Measurements from ENCODE around the gene PI3.

- no peak for TF ChIP-seq CTCF (IDR thresholded peaks at IDR 0.05; ENCODE audit: borderline replicate concordance, extremely low read depth, low read length, poor library complexity, severe bottlenecking)
- TF ChIP-seq EZH2 (IDR thresholded peaks at IDR 0.05; ENCODE audit: borderline replicate concordance, low read depth, low read length, severe bottlenecking), result no peak
Measured at GRCh38 chr20:45149062-45149461, 25.6 kb upstream of the PI3 start.

All from DND-41 (cell line).